ENCODE results near the gene CCDC70.

DNA sequence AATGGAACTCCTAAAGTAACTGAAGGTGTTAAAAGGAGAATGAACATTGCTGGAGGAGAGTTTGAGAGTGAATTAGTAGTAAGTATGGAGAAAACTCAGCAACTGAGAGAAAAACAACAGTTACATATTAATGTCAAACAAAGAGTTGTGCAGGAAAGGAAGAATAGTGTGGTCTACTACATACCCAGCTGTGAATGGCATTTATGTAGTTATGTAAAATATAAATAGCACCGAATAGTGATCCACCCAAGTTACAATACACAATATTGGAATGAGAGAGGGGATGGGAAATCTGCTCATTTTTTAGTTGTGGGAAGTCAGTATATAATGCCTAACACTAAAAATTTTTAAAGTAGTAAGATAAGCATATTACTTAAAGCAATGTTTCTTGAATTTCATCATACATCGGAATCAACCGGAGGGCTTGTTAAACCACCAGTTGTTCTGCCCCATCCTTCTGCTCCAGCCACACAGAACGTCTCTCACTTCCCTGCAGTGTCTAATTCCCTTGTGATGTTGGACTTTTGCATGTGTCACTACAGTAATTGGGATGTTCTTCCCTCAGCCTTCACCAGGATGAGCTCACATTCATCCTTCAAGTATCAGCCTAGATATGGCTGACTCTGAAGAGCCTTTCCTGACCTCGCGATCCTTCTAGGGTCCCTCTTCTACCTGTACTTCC is 11.5 kb downstream of the CCDC70 start:
- TF ChIP-seq ZBTB8A (tag by site-specific recombination; IDR thresholded peaks at IDR 0.05) (no peak), ZNF18 (tag by site-specific recombination; IDR thresholded peaks at IDR 0.05) (no peak), ZNF146 (tag by site-specific recombination; IDR thresholded peaks at IDR 0.05) (no peak)
- TF ChIP-seq, protein P1, sequence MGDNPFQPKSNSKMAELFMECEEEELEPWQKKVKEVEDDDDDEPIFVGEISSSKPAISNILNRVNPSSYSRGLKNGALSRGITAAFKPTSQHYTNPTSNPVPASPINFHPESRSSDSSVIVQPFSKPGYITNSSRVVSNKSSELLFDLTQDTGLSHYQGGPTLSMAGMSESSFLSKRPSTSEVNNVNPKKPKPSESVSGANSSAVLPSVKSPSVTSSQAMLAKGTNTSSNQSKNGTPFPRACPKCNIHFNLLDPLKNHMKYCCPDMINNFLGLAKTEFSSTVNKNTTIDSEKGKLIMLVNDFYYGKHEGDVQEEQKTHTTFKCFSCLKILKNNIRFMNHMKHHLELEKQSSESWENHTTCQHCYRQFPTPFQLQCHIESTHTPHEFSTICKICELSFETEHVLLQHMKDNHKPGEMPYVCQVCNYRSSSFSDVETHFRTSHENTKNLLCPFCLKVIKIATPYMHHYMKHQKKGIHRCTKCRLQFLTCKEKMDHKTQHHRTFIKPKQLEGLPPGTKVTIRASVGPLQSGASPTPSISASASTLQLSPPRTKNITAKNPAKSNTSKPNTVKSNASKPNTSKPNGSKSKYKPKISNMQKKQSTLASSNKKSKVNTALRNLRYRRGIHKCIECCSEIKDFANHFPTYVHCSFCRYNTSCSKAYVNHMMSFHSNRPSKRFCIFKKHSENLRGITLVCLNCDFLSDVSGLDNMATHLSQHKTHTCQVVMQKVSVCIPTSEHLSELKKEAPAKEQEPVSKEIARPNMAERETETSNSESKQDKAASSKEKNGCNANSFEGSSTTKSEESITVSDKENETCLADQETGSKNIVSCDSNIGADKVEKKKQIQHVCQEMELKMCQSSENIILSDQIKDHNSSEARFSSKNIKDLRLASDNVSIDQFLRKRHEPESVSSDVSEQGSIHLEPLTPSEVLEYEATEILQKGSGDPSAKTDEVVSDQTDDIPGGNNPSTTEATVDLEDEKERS (tag by site-specific recombination; IDR thresholded peaks at IDR 0.05): no peak

All from HEK293 (cell line).